ENCODE measurements around the gene MAST3. TPM values are rescaled to one million over a fixed set of nuclear protein-coding genes. Genes with fewer than 3 reads are reported as not detected.

MAST3 gene
- total and polyA plus RNA-seq, 2 of the 13 experiments (the other 11 are each of a cell fraction or from before 2014, with no cell fraction given), result 4.1 to 4.6 TPM

DNA sequence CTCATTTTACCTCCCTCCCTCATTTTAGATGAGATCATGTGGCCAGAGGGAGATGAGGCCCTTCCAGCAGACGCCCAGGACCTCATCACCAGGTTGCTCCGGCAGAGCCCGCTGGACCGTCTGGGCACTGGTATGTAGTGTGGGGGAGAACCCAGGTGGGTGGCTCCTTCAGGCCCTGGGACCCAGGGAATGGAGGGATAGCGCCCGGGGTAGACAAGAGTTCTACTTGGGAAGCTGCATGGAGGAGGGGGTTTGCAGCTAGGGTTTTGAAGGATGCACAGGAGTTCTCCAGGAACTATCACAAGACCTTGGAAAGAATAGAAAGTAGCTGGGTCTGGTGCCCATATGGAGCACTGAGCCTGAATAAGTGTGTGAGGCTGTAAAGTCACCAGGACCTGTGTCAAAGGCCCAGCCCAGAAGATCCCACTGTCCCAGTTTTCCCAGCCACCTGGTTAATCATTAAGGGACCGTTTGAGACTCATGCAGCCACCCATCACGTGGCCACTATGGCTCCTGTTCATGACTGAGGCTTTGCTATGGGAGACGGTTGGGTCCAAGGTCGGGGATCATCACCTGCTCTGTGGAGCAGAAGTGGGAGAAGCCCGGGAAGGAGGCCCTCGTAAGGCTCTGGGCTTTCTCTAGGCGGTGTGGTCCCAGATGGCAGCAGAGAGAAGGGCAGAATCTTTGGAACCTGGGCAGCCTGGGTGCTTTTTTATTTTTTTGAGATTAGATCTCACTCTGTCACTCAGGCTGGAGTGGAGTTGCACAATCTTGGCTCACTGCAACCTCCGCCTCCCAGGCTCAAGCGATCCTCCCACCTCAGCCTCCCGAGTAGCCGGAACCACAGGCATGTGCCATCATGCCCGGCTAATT lies 38.4 kb downstream of the MAST3 start (continued):
- TF ChIP-seq IKZF4 (CRISPR knock-in tag; IDR thresholded peaks at IDR 0.05; ENCODE audit: borderline replicate concordance, low read depth, not compliant biosample characterization) (peak; percentile 54), ONECUT2 (CRISPR knock-in tag; IDR thresholded peaks at IDR 0.05) (no peak), ZNF615 (CRISPR knock-in tag; IDR thresholded peaks at IDR 0.05; ENCODE audit: borderline replicate concordance) (no peak), SP4 (CRISPR knock-in tag; IDR thresholded peaks at IDR 0.05) (no peak; the same call in 1 of the 2 replicates), ZBED4 (CRISPR knock-in tag; IDR thresholded peaks at IDR 0.05; ENCODE audit: borderline replicate concordance) (peak; percentile 93; the same call in 1 of the 2 replicates), ZIK1 (CRISPR knock-in tag; IDR thresholded peaks at IDR 0.05; ENCODE audit: borderline replicate concordance, low read depth) (no peak), LRRFIP1 (CRISPR knock-in tag; conservative IDR thresholded peaks at IDR 0.05) (no peak), SIN3A (IDR thresholded peaks at IDR 0.05; ENCODE audit: borderline replicate concordance, low read depth, low read length) (no peak), PAF1 (CRISPR knock-in tag; IDR thresholded peaks at IDR 0.05) (no peak), HDAC6 (IDR thresholded peaks at IDR 0.05; ENCODE audit: low read depth, low read length) (no peak), SRY (CRISPR knock-in tag; IDR thresholded peaks at IDR 0.05) (peak; percentile 69; the same call in 1 of the 2 replicates), TSC22D2 (CRISPR knock-in tag; IDR thresholded peaks at IDR 0.05; ENCODE audit: borderline replicate concordance) (no peak), ARNT2 (CRISPR knock-in tag; IDR thresholded peaks at IDR 0.05; ENCODE audit: low read depth) (0 out of 2 replicates have a peak, but pooled peaks have one; percentile 37), JUND (CRISPR knock-in tag; IDR thresholded peaks at IDR 0.05) (no peak), GPBP1L1 (CRISPR knock-in tag; IDR thresholded peaks at IDR 0.05) (no peak), POLR2AphosphoS2 (IDR thresholded peaks at IDR 0.05; ENCODE audit: low read depth, low read length) (no peak)
- TF ChIP-seq, protein P1, sequence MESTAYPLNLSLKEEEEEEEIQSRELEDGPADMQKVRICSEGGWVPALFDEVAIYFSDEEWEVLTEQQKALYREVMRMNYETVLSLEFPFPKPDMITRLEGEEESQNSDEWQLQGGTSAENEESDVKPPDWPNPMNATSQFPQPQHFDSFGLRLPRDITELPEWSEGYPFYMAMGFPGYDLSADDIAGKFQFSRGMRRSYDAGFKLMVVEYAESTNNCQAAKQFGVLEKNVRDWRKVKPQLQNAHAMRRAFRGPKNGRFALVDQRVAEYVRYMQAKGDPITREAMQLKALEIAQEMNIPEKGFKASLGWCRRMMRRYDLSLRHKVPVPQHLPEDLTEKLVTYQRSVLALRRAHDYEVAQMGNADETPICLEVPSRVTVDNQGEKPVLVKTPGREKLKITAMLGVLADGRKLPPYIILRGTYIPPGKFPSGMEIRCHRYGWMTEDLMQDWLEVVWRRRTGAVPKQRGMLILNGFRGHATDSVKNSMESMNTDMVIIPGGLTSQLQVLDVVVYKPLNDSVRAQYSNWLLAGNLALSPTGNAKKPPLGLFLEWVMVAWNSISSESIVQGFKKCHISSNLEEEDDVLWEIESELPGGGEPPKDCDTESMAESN (CRISPR knock-in tag; conservative IDR thresholded peaks at IDR 0.05), result no peak

Data from HepG2 (cell line).